CD14-positive monocyte (primary cell): ENCODE results near the gene TSPAN10. TPM values are rescaled to one million over a fixed set of nuclear protein-coding genes. Genes with fewer than 3 reads are reported as not detected.

Experiments used
- DNase-seq, 3 donors: peaks; one replicate each; pipeline ENCODE4 v3.0.0-alpha.2; 2011 to 2022
- H2AFZ ChIP-seq: 2 replicates; pipeline ENCODE4 v1.6.0; 2012; ENCODE audit warnings: mild to moderate bottlenecking, low read depth, low read length, inconsistent platforms; ENCODE audit not compliant: insufficient read depth, poor library complexity, severe bottlenecking
- H3K27ac ChIP-seq, 2 donors: 1 replicate in 1 of 2; 2 replicates in 1 of 2; pipeline ENCODE4 v1.5.1; 2012 to 2013; ENCODE audit warnings: low read length in 2 of 2, control low read depth in 1 of 2, inconsistent platforms in 1 of 2, low read depth in 1 of 2, mild to moderate bottlenecking in 1 of 2
- H3K27me3 ChIP-seq, 2 donors: one replicate each; pipeline versions ENCODE4 v1.6.0 to v1.6.1; 2011 to 2013; ENCODE audit warnings: low read length in 2 of 2; ENCODE audit not compliant: control insufficient read depth in 2 of 2, insufficient read depth in 2 of 2
- H3K36me3 ChIP-seq, 2 donors: replicated peaks in 1 of 2; 1 replicate in 1 of 2; 2 replicates in 1 of 2; pipeline versions ENCODE4 v1.5.1 to v1.6.1; 2012 to 2013; ENCODE audit warnings: low read length in 2 of 2, control low read depth in 1 of 2, inconsistent platforms in 1 of 2, mild to moderate bottlenecking in 1 of 2; ENCODE audit not compliant: insufficient read depth in 2 of 2, control insufficient read depth in 1 of 2
- H3K4me1 ChIP-seq, 2 donors: 1 replicate in 1 of 2; 2 replicates in 1 of 2; pipeline versions ENCODE4 v1.5.1 to v1.6.1; 2012 to 2013; ENCODE audit warnings: low read length in 2 of 2, control low read depth in 1 of 2, inconsistent platforms in 1 of 2, mild to moderate bottlenecking in 1 of 2, moderate library complexity in 1 of 2; ENCODE audit not compliant: insufficient read depth in 2 of 2, control insufficient read depth in 1 of 2
- H3K4me2 ChIP-seq: replicated peaks from 2 replicates; pipeline ENCODE3; 2012; ENCODE audit warnings: low read length, moderate library complexity, mild to moderate bottlenecking; ENCODE audit not compliant: poor library complexity, severe bottlenecking; ENCODE audit errors: extremely low read depth
- H3K4me3 ChIP-seq, 3 experiments: fragments of 200-600 bp in 1 of 3; sonication (generic) in 1 of 3; replicated peaks in 1 of 3; 1 replicate in 2 of 3; 2 replicates in 1 of 3; pipeline ENCODE4 v1.5.1; 2011 to 2013; ENCODE audit warnings: low read length in 3 of 3, mild to moderate bottlenecking in 3 of 3, control low read depth in 2 of 3, low read depth in 2 of 3, inconsistent platforms in 1 of 3, moderate library complexity in 1 of 3
- H3K79me2 ChIP-seq: 2 replicates; pipeline ENCODE4 v1.6.0; 2012; ENCODE audit warnings: mild to moderate bottlenecking, control low read depth, inconsistent platforms, low read length, moderate library complexity; ENCODE audit not compliant: insufficient read depth
- H3K9ac ChIP-seq: 2 replicates; pipeline ENCODE4 v1.6.0; 2017; ENCODE audit warnings: low read length, mild to moderate bottlenecking; ENCODE audit not compliant: insufficient read depth, poor library complexity, severe bottlenecking
- H3K9me3 ChIP-seq, 2 donors: replicated peaks in 1 of 2; 1 replicate in 1 of 2; 2 replicates in 1 of 2; pipeline versions ENCODE4 v1.5.1 to v1.6.1; 2012 to 2013; ENCODE audit warnings: low read length in 2 of 2, control low read depth in 1 of 2; ENCODE audit not compliant: control insufficient read depth in 1 of 2, insufficient read depth in 1 of 2
- H4K20me1 ChIP-seq: 2 replicates; pipeline ENCODE4 v1.6.0; 2012; ENCODE audit warnings: mild to moderate bottlenecking, low read length, control low read depth, moderate library complexity; ENCODE audit not compliant: insufficient read depth
- H3K27ac Mint-ChIP-seq, 7 donors: one replicate each; pipeline ENCODE4 v1.8.0; 2020; ENCODE audit warnings: mild to moderate bottlenecking in 7 of 7, mixed read lengths in 7 of 7, moderate library complexity in 6 of 7, inconsistent platforms in 2 of 7
- H3K27me3 Mint-ChIP-seq, 3 donors: one replicate each; pipeline ENCODE4 v1.8.0; 2021 to 2022; ENCODE audit warnings: low read depth in 3 of 3, mild to moderate bottlenecking in 3 of 3, mixed read lengths in 3 of 3, moderate library complexity in 3 of 3, inconsistent platforms in 1 of 3
- H3K36me3 Mint-ChIP-seq, 2 donors: one replicate each; pipeline ENCODE4 v1.8.0; 2020; ENCODE audit warnings: mixed read lengths in 2 of 2, inconsistent platforms in 1 of 2, mild to moderate bottlenecking in 1 of 2
- H3K4me1 Mint-ChIP-seq: one replicate; pipeline ENCODE4 v1.8.0; 2020; ENCODE audit warnings: mild to moderate bottlenecking, mixed read lengths
- H3K4me3 Mint-ChIP-seq, 2 donors: one replicate each; pipeline ENCODE4 v1.8.0; 2020; ENCODE audit warnings: mild to moderate bottlenecking in 2 of 2, mixed read lengths in 2 of 2, moderate library complexity in 1 of 2
- H3K9me3 Mint-ChIP-seq, 7 donors: one replicate each; pipeline ENCODE4 v1.8.0; 2020 to 2022; ENCODE audit warnings: mixed read lengths in 7 of 7, mild to moderate bottlenecking in 6 of 7, moderate library complexity in 6 of 7, inconsistent platforms in 2 of 7
- CTCF ChIP-seq: fragments of 200-600 bp; IDR thresholded peaks from one replicate; pipeline ENCODE4 v1.8.0; 2022; ENCODE audit warnings: antibody characterized with exemption, mild to moderate bottlenecking
- WGBS: methylation state at CpG from one replicate; pipeline ENCODE4 v1.1.5; 2013; ENCODE audit warnings: missing lambda C conversion rate; ENCODE audit not compliant: insufficient coverage; 5-methylcytosine and 5-hydroxymethylcytosine counted together
- intact Hi-C, 2 donors: fragments of 100-400 bp; cut with micrococcal nuclease; formaldehyde crosslinking; loops; one replicate each; pipeline versions ENCODE4 v1.15.0 to v1.15.1; 2023
- polyA plus RNA-seq, 3 donors: library from polyadenylated mRNA; depleted of rRNA in 1 of 3; unstranded in 2 of 3; stranded (reverse) in 1 of 3; fragments of 300-500 nt in 2 of 3; fragments of >200 nt in 1 of 3; fragmentation: Illumina TruSeq in 2 of 3; gene quantifications; 1 replicate in 2 of 3; 2 replicates in 1 of 3; pipeline ENCODE4 v1.2.3, GENCODE V29; 2012 to 2021

The TSPAN10 gene
- polyA plus RNA-seq, 3 donors: not detected

GRCh38 chr17:81635973-81636504, 957 bp upstream of the TSPAN10 start:
- no peaks in the 10 kb centered on the region for H3K9me3 ChIP-seq
- no peaks in the 10 kb centered on the region for H3K27me3 ChIP-seq
- peaks cover 17 to 20% of the 10 kb centered on the region in 2 donors for H3K4me1 ChIP-seq
- H3K4me3 Mint-ChIP-seq: peak overlapping the region; percentile 94 to 97
- H2AFZ ChIP-seq: peak overlapping the region; percentile 75
- H3K36me3 Mint-ChIP-seq: peaks cover 5% of the 10 kb centered on the region in 2 donors
- peak overlapping the region; percentile 83 for H3K9ac ChIP-seq
- peaks cover 0 to 4% of the 10 kb centered on the region in 2 donors for H3K36me3 ChIP-seq
- peak overlapping the region; percentile 86 to 96 (median 90) for H3K27ac Mint-ChIP-seq
- peaks cover 56% of the 10 kb centered on the region for H3K79me2 ChIP-seq
- WGBS: 44% methylated on average over 11 of the region's 18 CpGs
- intact Hi-C loops: no loop called here
- H4K20me1 ChIP-seq: peaks cover 49% of the 10 kb centered on the region
- H3K27me3 Mint-ChIP-seq: peaks cover 0 to 6% (median 0%) of the 10 kb centered on the region in 3 donors
- peak in 2 of 3 donors; percentile 15 to 53 for DNase-seq
- peak overlapping the region; percentile 89 to 94 (median 94) for H3K4me3 ChIP-seq
- peak overlapping the region; percentile 78 to 84 for H3K27ac ChIP-seq
- H3K4me2 ChIP-seq: peak overlapping the region; percentile 87
- H3K9me3 Mint-ChIP-seq: no peaks in the 10 kb centered on the region
- no peak for TF ChIP-seq CTCF
- H3K4me1 Mint-ChIP-seq: peaks cover 24% of the 10 kb centered on the region

- DNase-seq: no peak
- Histone ChIP-seq H3K36me3 (no peaks in the 10 kb centered on the region), H2AFZ (no peak overlapping the region), H3K27me3 (no peaks in the 10 kb centered on the region), H3K4me1 (peaks cover 17 to 20% of the 10 kb centered on the region in 2 donors), H3K9me3 (no peaks in the 10 kb centered on the region), H3K4me2 (no peak overlapping the region), H3K27ac (no peak overlapping the region), H4K20me1 (peaks cover 25% of the 10 kb centered on the region), H3K9ac (no peak overlapping the region), H3K4me3 (no peak overlapping the region), H3K79me2 (peaks cover 31% of the 10 kb centered on the region)
- no peaks in the 10 kb centered on the region for H3K36me3 Mint-ChIP-seq
- peaks cover 0 to 6% (median 0%) of the 10 kb centered on the region in 3 donors for H3K27me3 Mint-ChIP-seq
- H3K4me3 Mint-ChIP-seq: no peak overlapping the region
- 100% methylated on average over 1 of the region's 4 CpGs for WGBS
- peaks cover 18% of the 10 kb centered on the region for H3K4me1 Mint-ChIP-seq
- no peak for TF ChIP-seq CTCF
- H3K9me3 Mint-ChIP-seq: no peaks in the 10 kb centered on the region
- intact Hi-C loops: no loop called here
- H3K27ac Mint-ChIP-seq: no peak overlapping the region
These were observed 1.7 kb downstream of the TSPAN10 start for GRCh38 chr17:81638683-81639082.
